Esophagus muscularis mucosa (tissue), 4 donors: ENCODE measurements around the gene C16orf96. TPM values are rescaled to one million over a fixed set of nuclear protein-coding genes. Genes with fewer than 3 reads are reported as not detected.

Experiments used
- DNase-seq: peaks from one replicate; pipeline ENCODE4 v3.0.0-alpha.2; 2017; ENCODE audit errors: extremely low spot score
- H3K27ac ChIP-seq, 4 donors: fragments of 200-600 bp; sonication (generic); replicated peaks in 1 of 4; 1 replicate in 3 of 4; 2 replicates in 1 of 4; pipeline ENCODE4 v1.5.1; 2016 to 2019; ENCODE audit warnings: mild to moderate bottlenecking in 1 of 4
- H3K27me3 ChIP-seq, 4 donors: fragments of 200-600 bp; sonication (generic); one replicate each; pipeline versions ENCODE4 v1.5.1 to v1.6.0; 2016 to 2019
- H3K36me3 ChIP-seq, 4 donors: fragments of 200-600 bp; sonication (generic); one replicate each; pipeline ENCODE4 v1.5.1; 2016 to 2019
- H3K4me1 ChIP-seq, 4 donors: fragments of 200-600 bp; sonication (generic); one replicate each; pipeline ENCODE4 v1.5.1; 2016 to 2019
- H3K4me3 ChIP-seq, 4 donors: fragments of 200-600 bp; sonication (generic); 1 replicate in 2 of 4; 2 replicates in 2 of 4; pipeline ENCODE4 v1.5.1; 2016 to 2019; ENCODE audit warnings: mild to moderate bottlenecking in 4 of 4, moderate library complexity in 1 of 4
- H3K9me3 ChIP-seq, 4 donors: fragments of 200-600 bp; sonication (generic); 1 replicate in 3 of 4; 2 replicates in 1 of 4; pipeline ENCODE4 v1.5.1; 2016 to 2019
- EP300 ChIP-seq: sonication (generic); formaldehyde crosslinking; IDR thresholded peaks from one replicate; pipeline ENCODE4 v1.6.1; 2017; ENCODE audit warnings: antibody characterized with exemption
- POLR2A ChIP-seq: fragments of 450-650 bp; IDR thresholded peaks from one replicate; pipeline ENCODE4 v1.6.1; 2017; ENCODE audit warnings: antibody characterized with exemption, moderate library complexity, mild to moderate bottlenecking, low read depth
- POLR2AphosphoS5 ChIP-seq, 2 donors: sonication (generic); formaldehyde crosslinking; IDR thresholded peaks; one replicate each; pipeline ENCODE4 v1.6.1; 2017; ENCODE audit warnings: antibody characterized with exemption in 2 of 2
- WGBS: methylation state at CpG from one replicate; pipeline ENCODE4 v1.1.5; 2018; 5-methylcytosine and 5-hydroxymethylcytosine counted together
- intact Hi-C: fragments of 100-400 bp; cut with DNase I; formaldehyde crosslinking; loops from one replicate; pipeline ENCODE4 v1.15.1; 2023
- total RNA-seq, 4 donors: library from RNA; depleted of rRNA; stranded (reverse); fragments of >200 nt; gene quantifications; one replicate each; pipeline versions ENCODE4 v1.1.0 to v1.2.1, GENCODE V29; 2016
- TF ChIP-seq, protein P1 (sequence below), 3 experiments: fragments of 200-600 bp in 2 of 3; fragments of 450-650 bp in 1 of 3; sonication (generic) in 2 of 3; IDR thresholded peaks; one replicate each; pipeline ENCODE4 v1.5.1; 2017 to 2019; ENCODE audit warnings: antibody characterized with exemption in 3 of 3, mild to moderate bottlenecking in 2 of 3, moderate library complexity in 1 of 3

C16orf96 gene
- total RNA-seq, 4 donors from 2014 or later, result not detected

DNA sequence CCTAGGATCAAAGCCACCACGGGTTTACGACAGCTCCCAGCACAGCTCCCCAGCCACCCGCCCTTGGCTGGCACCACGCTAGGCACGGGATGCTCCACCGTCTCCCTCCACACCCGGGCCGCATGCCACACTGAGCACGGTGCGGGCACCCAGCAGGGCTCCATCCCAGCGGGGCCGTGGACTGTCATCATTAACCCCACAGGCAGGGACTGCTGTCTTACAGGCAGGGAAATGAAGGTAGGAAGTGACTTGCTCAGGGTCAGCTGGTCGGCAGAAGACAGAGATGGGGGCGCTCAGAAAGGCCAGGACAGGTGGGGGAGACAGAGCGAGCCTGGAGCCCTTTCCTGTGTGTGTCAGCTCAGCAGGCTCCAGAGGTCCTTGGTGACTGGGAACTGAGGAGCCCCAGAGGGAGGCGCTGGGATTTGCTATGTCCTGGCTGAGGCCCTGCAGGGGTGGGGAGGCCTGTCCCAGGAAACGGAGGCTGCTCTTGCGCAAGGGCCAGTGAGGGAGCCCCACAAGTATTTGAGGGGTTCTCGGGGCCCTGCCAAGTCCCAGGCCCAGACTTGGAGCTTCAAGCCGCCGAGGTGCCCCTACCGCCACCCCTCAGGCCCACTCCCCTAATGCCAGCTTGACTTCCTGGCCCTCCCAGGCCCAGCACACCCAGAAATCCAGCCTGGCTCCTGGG, 55.3 kb downstream of the C16orf96 start:
- H3K4me3 ChIP-seq, result peak overlapping the region in 2 of 4 donors; percentile 3 to 20
- intact Hi-C loops, result loop anchor here (5.0 kb wide), 1 partner anchor 71 kb away; no protein-coding TSS in a partner anchor
- TF ChIP-seq EP300 (no peak), POLR2A (no peak), POLR2AphosphoS5 (IDR thresholded peaks at IDR 0.05) (no peak)
- no peaks in the 10 kb centered on the region for H3K27me3 ChIP-seq
- peaks cover 41 to 64% (median 54%) of the 10 kb centered on the region in 4 donors for H3K4me1 ChIP-seq
- no peak for DNase-seq
- peaks cover 17 to 39% (median 33%) of the 10 kb centered on the region in 4 donors for H3K36me3 ChIP-seq
- 74% methylated on average over 21 of the region's 22 CpGs for WGBS
- no peaks in the 10 kb centered on the region for H3K9me3 ChIP-seq
- peak overlapping the region; percentile 14 to 99 (median 77) for H3K27ac ChIP-seq

DNA sequence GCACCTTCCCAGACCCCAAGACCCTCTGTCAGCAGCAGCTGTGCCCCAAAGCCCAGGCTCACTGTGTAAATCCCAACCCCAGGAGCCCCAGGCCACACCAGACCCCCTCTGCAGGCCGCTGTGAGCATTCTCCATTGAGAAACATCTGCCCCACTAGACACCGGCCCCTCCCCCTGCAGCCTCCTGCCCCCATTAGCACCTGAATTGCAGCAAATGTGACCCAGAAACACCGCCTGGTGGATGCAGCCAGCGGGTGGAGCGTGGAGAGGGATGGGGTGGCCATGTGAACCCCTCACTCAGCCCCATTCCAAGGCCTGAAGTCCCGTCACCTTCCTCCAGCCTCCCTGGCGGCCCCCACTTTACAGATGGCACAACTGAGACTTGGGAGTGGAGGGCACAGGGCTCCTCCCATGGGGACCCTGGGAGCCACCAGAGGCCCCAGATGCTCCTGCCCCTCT, 56.4 kb downstream of the C16orf96 start:
- H3K27me3 ChIP-seq, result no peaks in the 10 kb centered on the region
- DNase-seq, result no peak
- H3K27ac ChIP-seq, result peak overlapping the region; percentile 14 to 99 (median 96)
- H3K4me1 ChIP-seq, result peaks cover 51 to 74% (median 65%) of the 10 kb centered on the region in 4 donors
- TF ChIP-seq, protein P1, sequence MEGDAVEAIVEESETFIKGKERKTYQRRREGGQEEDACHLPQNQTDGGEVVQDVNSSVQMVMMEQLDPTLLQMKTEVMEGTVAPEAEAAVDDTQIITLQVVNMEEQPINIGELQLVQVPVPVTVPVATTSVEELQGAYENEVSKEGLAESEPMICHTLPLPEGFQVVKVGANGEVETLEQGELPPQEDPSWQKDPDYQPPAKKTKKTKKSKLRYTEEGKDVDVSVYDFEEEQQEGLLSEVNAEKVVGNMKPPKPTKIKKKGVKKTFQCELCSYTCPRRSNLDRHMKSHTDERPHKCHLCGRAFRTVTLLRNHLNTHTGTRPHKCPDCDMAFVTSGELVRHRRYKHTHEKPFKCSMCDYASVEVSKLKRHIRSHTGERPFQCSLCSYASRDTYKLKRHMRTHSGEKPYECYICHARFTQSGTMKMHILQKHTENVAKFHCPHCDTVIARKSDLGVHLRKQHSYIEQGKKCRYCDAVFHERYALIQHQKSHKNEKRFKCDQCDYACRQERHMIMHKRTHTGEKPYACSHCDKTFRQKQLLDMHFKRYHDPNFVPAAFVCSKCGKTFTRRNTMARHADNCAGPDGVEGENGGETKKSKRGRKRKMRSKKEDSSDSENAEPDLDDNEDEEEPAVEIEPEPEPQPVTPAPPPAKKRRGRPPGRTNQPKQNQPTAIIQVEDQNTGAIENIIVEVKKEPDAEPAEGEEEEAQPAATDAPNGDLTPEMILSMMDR (IDR thresholded peaks at IDR 0.05), result no peak
- no peak for TF ChIP-seq EP300
- no peak for TF ChIP-seq POLR2A
- TF ChIP-seq POLR2AphosphoS5 (IDR thresholded peaks at IDR 0.05), result no peak
- H3K36me3 ChIP-seq, result peaks cover 17 to 30% (median 25%) of the 10 kb centered on the region in 4 donors
- H3K4me3 ChIP-seq, result peak overlapping the region; percentile 89 to 99 (median 97)
- no peaks in the 10 kb centered on the region for H3K9me3 ChIP-seq
- intact Hi-C loops, result loop anchor here (5.0 kb wide), 1 partner anchor 70 kb away; no protein-coding TSS in a partner anchor
- 88% methylated on average over 7 of the region's 7 CpGs for WGBS

DNA sequence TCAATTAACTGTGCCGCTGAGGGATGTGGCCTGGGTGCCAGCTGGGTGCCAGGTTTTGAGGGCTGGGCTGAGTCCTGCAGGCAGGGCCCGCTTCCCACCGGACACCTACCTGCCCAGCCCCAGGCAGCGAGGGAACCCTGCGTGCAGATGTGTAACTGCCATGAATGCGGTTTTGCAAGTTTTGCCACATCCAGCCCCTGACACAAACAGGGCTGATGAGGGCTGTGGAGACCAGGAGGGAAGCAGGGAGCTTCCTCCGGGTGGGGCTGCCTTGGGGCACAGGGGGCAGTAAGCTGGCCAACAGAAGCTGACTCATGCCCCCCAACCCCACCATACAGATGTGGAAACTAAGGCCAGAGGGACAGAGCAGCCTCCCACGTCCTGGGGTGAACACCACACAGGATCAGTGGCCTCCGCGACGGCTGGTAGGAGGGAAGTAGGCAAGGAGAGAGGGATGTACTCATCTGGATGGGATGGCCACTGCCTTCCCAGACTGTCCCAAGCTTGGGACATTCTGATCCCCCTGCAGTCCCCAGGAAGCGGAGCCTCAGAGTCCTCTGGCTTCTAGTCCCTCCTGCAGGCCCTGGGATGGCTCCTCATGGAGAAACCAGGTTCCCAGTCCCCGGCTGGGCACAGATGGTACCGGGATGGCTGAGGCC, 57.0 kb downstream of the C16orf96 start:
- no peaks in the 10 kb centered on the region for H3K9me3 ChIP-seq
- WGBS, result 76% methylated on average over 6 of the region's 14 CpGs
- DNase-seq, result no peak
- peaks cover 17 to 24% (median 19%) of the 10 kb centered on the region in 4 donors for H3K36me3 ChIP-seq
- H3K4me1 ChIP-seq, result peaks cover 53 to 80% (median 71%) of the 10 kb centered on the region in 4 donors
- no peak for TF ChIP-seq POLR2AphosphoS5 (IDR thresholded peaks at IDR 0.05)
- TF ChIP-seq, protein P1 (IDR thresholded peaks at IDR 0.05), result no peak
- intact Hi-C loops, result loop anchor here (5.0 kb wide), 1 partner anchor 69 kb away; no protein-coding TSS in a partner anchor
- H3K4me3 ChIP-seq, result peak overlapping the region; percentile 89 to 99 (median 97)
- H3K27ac ChIP-seq, result peak overlapping the region; percentile 94 to 99 (median 98)
- no peaks in the 10 kb centered on the region for H3K27me3 ChIP-seq

DNA sequence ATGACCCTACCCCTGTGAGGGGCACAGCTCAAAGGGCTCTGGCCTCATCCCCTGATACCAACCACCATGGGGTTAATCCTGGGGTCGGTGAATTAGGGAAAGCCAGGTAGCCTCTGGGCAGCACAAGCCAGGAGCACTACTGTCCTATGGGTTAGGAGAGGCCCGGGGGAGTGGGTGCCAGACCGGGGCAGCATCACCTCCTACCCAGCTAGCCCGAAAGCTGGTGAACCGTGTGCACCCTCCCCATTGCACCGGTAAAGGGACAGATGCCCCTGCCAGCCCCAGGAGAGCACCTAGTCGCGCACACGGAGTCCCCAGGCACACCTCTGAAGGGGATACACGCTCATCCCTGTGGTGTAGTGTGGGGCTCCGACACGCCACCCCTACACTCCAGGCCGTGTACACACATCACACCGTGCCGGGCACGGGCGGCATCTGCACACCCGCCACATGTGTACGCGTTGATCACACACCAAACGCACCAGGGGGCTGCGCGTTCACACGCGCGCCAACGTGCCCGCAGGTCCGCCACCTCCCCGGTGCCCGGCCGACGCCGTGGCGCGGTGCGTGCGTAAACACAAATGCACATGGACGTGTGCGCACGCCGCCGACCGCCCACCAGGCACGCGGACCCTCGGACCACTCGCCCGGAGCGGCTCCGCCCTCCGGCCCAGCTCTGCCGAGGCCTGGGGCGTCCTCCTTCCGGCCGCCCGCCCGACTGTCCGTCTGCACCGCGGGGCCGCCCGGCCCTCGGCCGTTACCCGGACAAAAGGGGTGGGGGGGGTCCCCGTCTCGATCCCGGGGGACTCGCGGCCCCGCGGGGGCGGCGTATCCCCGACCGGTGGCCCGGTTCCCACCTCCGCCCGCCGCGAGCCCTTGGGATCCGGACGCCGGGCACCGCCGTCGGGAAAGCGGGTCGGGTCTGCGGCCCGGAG, 57.8 kb downstream of the C16orf96 start:
- no peak for TF ChIP-seq POLR2A
- no peak for TF ChIP-seq POLR2AphosphoS5 (IDR thresholded peaks at IDR 0.05)
- TF ChIP-seq EP300, result no peak
- TF ChIP-seq, protein P1 (IDR thresholded peaks at IDR 0.05), result no peak
- Histone ChIP-seq H3K36me3 (peaks cover 9 to 16% (median 11%) of the 10 kb centered on the region in 4 donors), H3K27me3 (no peaks in the 10 kb centered on the region), H3K27ac (peak overlapping the region; percentile 94 to 99 (median 98)), H3K4me3 (peak overlapping the region; percentile 89 to 99 (median 97)), H3K9me3 (no peaks in the 10 kb centered on the region), H3K4me1 (peaks cover 53 to 88% (median 77%) of the 10 kb centered on the region in 4 donors)
- intact Hi-C loops, result loop anchor here (5.0 kb wide), 1 partner anchor 68 kb away; no protein-coding TSS in a partner anchor
- no peak for DNase-seq
- 0% methylated on average over 5 of the region's 92 CpGs for WGBS
